GM18870 (cell line): ENCODE data around the gene CCDC68.
A peak's percentile ranks its signal among the peaks of the same experiment; 100 is the strongest.
"Not testable (repeated sequence)": the region's sequence is repeated elsewhere in the genome, so short reads cannot be mapped to it uniquely, and the experiment has no call there.

Source experiments
- ATAC-seq: cut with Tn5 transposase; IDR thresholded peaks from one replicate; pipeline ENCODE4 v1.9.1; 2021; ENCODE audit warnings: moderate library complexity; ENCODE audit not compliant: unreplicated experiment

Gene CCDC68

GRCh38 chr18:54958704-54959625 lies at the start of gene CCDC68:
Gene CCDC68, minus strand, starts transcription at chr18:54959461. Its CDS starts 16,670 bp downstream, at chr18:54942791.
- ATAC-seq: no peak

- ATAC-seq: no peak
Measured at GRCh38 chr18:55007602-55008001, 48.3 kb upstream of the CCDC68 start.

- ATAC-seq: no peak
Measured at GRCh38 chr18:55003695-55004094, 44.4 kb upstream of the CCDC68 start.

GRCh38 chr18:55002261-55002660 lies 43.0 kb upstream of the CCDC68 start:
- no peak for ATAC-seq

GRCh38 chr18:55001394-55002024 lies 42.2 kb upstream of the CCDC68 start:
- ATAC-seq: no peak

- ATAC-seq: no peak
Measured at GRCh38 chr18:55000529-55000928, 41.3 kb upstream of the CCDC68 start.

GRCh38 chr18:54999016-54999415 lies 39.8 kb upstream of the CCDC68 start:
- ATAC-seq: no peak

- ATAC-seq: no peak
Measured at GRCh38 chr18:54995421-54996143, 36.3 kb upstream of the CCDC68 start.

GRCh38 chr18:54991981-54992380 lies 32.7 kb upstream of the CCDC68 start:
- ATAC-seq: no peak

DNA sequence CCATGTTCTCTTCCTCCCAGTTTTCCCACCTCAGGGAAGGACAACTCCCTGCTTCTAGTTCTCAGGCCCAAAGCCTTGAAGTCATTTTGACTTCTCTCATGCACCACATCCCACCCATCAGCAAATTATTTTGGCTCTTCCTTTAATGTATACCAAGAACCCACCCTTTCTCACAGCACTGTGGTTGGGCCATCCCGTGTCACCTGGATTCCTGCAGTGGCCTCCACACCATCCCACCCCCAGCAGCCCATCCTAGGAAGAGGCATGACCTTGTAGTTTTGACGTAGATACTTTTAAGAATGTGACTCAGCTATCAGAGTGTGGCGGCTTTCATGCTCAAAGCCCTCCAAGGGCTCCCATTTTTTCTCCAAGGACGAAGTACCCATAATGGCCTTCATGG lies 25.6 kb upstream of the CCDC68 start:
- ATAC-seq: no peak

DNA sequence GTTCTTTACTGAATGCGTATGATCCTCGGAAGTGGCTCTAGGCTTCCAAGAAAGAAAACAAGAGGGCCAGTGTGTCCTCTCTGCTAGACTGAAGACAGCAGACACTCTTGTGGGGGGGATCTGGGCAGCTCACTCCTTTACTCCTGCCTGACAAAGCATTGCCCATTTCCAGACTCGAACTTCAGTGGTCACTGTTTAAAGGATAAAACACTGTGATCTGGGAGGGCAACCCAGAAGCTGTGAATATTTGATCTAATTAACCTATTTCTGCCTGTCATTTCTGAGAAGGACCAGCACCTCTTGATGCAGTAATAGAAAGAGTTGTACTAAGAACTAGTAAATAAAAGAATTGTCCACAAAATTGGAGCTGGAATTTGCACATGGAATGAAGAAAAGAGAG lies 24.5 kb upstream of the CCDC68 start:
- ATAC-seq: no peak

GRCh38 chr18:54983041-54983686 lies 23.9 kb upstream of the CCDC68 start:
- peak; percentile 89 for ATAC-seq

GRCh38 chr18:54981076-54981475 lies 21.8 kb upstream of the CCDC68 start:
- ATAC-seq: no peak

- no peak for ATAC-seq
Measured at GRCh38 chr18:54975598-54975997, 16.3 kb upstream of the CCDC68 start.

GRCh38 chr18:54973046-54973445 lies 13.8 kb upstream of the CCDC68 start:
- ATAC-seq: no peak

DNA sequence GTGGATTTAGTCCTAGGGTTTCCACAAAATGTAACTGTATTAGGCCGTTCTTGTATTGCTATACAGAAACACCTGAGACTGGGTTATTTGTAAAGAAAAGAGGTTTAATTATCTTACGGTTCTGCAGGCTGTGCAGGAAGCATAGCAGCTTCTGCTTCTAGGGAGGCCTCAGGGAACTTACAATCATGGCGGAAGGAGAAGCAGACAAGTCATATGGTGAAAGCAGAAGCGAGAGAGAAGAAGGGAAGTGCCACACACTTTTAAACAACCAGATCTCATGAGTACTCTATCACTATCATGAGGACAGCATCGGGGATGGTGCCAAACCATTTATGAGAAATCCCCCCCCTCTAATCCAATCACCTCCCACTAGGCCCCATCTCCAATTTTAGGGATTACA lies 9.5 kb upstream of the CCDC68 start:
- ATAC-seq: no peak

GRCh38 chr18:54968237-54968636 lies 9.0 kb upstream of the CCDC68 start:
- not testable (repeated sequence) for ATAC-seq

DNA sequence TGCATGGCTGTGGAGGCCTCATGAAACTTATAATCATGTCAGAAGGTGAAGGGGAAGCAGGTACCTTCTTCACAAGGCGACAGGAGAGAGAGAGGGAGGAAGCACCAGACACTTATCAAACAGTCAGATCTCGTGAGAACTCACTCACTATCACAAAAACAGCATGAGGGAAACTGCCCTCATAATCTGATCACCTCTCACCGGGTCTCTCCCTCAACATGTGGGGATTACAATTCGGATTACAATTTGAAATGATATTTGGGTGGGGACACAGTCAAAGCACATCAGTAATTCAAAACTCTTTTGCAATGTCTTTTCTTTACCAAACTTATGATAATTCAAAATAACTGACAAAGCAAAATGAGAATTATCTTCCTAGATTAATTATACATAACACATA lies 8.5 kb upstream of the CCDC68 start:
- ATAC-seq: no peak

DNA sequence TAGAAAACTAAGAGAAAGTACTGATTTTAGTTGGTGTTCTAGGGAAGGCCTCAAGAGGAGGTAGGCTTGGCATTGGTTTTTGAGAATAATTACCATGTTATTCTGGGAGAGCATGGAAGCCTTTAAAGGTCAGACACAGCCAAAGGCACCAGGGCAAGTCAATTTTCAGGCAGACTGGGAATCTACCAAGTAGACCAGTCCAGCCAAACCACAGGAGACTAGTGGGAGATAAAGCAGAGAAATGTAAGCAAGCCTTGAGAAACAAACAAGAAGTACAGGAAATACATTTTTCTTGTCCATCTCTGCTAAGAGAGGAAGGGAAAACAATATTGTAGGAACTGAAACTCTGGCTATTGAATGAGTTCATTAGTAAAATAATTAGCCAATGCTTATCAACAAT lies 5.5 kb upstream of the CCDC68 start:
- ATAC-seq: no peak

DNA sequence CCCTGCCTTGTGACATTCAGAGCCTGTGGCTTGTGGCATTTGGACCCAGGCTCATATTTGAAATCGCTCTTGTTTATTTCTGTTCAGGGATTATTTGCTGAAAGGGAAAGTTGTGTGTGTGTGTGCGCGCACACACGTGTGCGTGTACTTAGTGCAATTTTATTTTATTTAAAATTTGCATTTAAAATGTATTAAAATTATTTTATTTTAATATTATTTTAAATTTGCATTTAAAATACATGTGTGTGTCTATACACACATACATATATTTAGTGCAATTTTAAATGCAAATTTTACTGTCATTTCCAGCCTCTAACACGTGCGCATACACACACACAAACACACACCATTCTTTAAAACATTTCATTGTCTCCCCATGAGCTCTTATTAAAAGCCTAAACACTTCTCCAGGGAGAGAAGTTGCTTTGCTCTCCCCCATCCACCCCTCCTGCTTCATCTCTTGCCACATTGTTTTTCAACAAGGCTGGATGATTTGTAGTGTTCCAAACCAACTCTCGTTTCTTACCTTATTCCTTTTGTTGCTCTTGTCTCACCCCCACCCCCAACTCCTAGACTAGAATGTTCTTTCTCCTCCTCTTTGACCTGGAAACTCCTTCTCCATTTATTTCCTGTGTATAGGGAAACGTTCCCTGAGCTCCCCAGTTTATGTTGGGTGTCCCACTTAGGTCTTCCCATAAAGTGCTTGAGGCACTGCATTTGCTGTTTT lies 3.8 kb upstream of the CCDC68 start:
- no peak for ATAC-seq
